HepG2 (cell line): ENCODE data around the gene LAMA5. TPM values are rescaled to one million over a fixed set of nuclear protein-coding genes. Genes with fewer than 3 reads are reported as not detected.

Experiments used
- DNMT1 ChIP-seq: sonication (generic); formaldehyde crosslinking; IDR thresholded peaks from 2 replicates; pipeline ENCODE4 v1.5.1; 2020; ENCODE audit warnings: mild to moderate bottlenecking, missing genetic modification reagents
- FOXJ3 ChIP-seq: sonication (generic); formaldehyde crosslinking; IDR thresholded peaks from 2 replicates; pipeline ENCODE4 v1.4.0; 2020; ENCODE audit warnings: missing genetic modification reagents, mild to moderate bottlenecking, borderline replicate concordance
- GMEB2 ChIP-seq: IDR thresholded peaks from 2 replicates; pipeline ENCODE4 v1.6.1; 2016; ENCODE audit warnings: missing biosample characterization, missing genetic modification reagents, low read depth
- HNF1A ChIP-seq, 2 experiments: sonication (generic) in 1 of 2; formaldehyde crosslinking in 1 of 2; IDR thresholded peaks; 2 replicates each; pipeline versions ENCODE4 v1.4.0 to v1.6.1; 2016 to 2020; ENCODE audit warnings: borderline replicate concordance in 1 of 2, low read depth in 1 of 2, mild to moderate bottlenecking in 1 of 2, missing genetic modification reagents in 1 of 2
- NAIF1 ChIP-seq: sonication (generic); formaldehyde crosslinking; IDR thresholded peaks from 2 replicates; pipeline ENCODE4 v1.5.0; 2020; ENCODE audit warnings: mild to moderate bottlenecking, missing genetic modification reagents, borderline replicate concordance
- NCOA1 ChIP-seq: sonication (generic); formaldehyde crosslinking; IDR thresholded peaks from 2 replicates; pipeline ENCODE4 v1.9.0; 2021; ENCODE audit warnings: missing genetic modification reagents
- NCOA5 ChIP-seq: sonication (generic); formaldehyde crosslinking; IDR thresholded peaks from 2 replicates; pipeline ENCODE4 v1.4.0; 2020; ENCODE audit warnings: missing genetic modification reagents
- RFXAP ChIP-seq: sonication (generic); formaldehyde crosslinking; IDR thresholded peaks from 2 replicates; pipeline ENCODE4 v1.4.0; 2020; ENCODE audit warnings: missing genetic modification reagents, borderline replicate concordance
- SOX6 ChIP-seq, 2 experiments: fragments of 450-650 bp in 1 of 2; sonication (generic) in 1 of 2; formaldehyde crosslinking in 1 of 2; IDR thresholded peaks; 2 replicates each; pipeline versions ENCODE4 v1.4.0 to v1.6.1; 2017 to 2020; ENCODE audit warnings: antibody characterized with exemption in 1 of 2, mild to moderate bottlenecking in 1 of 2, missing genetic modification reagents in 1 of 2
- SRSF9 ChIP-seq: fragments of 200-400 bp; formaldehyde crosslinking; IDR thresholded peaks from 2 replicates; pipeline ENCODE4 v1.6.1; 2018; ENCODE audit warnings: borderline replicate concordance, mild to moderate bottlenecking, low read depth, low read length; ENCODE audit not compliant: insufficient read depth, poor library complexity, severe bottlenecking
- TEAD2 ChIP-seq: sonication (generic); formaldehyde crosslinking; IDR thresholded peaks from 2 replicates; pipeline ENCODE4 v1.9.0; 2021; ENCODE audit warnings: missing genetic modification reagents
- TGIF2 ChIP-seq: IDR thresholded peaks from 2 replicates; pipeline ENCODE4 v1.6.1; 2016; ENCODE audit warnings: control low read depth, missing compliant biosample characterization
- YY1 ChIP-seq: IDR thresholded peaks from 2 replicates; pipeline ENCODE4 v1.6.1; 2011; ENCODE audit warnings: low read length, low read depth, moderate library complexity, mild to moderate bottlenecking; ENCODE audit not compliant: insufficient read depth, insufficient replicate concordance
- ZC3H4 ChIP-seq: sonication (generic); formaldehyde crosslinking; IDR thresholded peaks from 2 replicates; pipeline ENCODE4 v1.4.0; 2020; ENCODE audit warnings: missing genetic modification reagents, borderline replicate concordance
- ZNF598 ChIP-seq: sonication (generic); formaldehyde crosslinking; IDR thresholded peaks from 2 replicates; pipeline ENCODE4 v1.5.1; 2020; ENCODE audit warnings: mild to moderate bottlenecking, missing genetic modification reagents, borderline replicate concordance
- ZNF761 ChIP-seq: sonication (generic); formaldehyde crosslinking; conservative IDR thresholded peaks from 2 replicates; pipeline ENCODE4 v1.4.0; 2020; ENCODE audit warnings: mild to moderate bottlenecking, missing genetic modification reagents
- ZNF776 ChIP-seq: sonication (generic); formaldehyde crosslinking; IDR thresholded peaks from 2 replicates; pipeline ENCODE4 v1.4.0; 2020; ENCODE audit warnings: mild to moderate bottlenecking, missing genetic modification reagents
- ZSCAN31 ChIP-seq: sonication (generic); formaldehyde crosslinking; IDR thresholded peaks from 2 replicates; pipeline ENCODE4 v1.5.0; 2020; ENCODE audit warnings: low read depth, mild to moderate bottlenecking, missing genetic modification reagents
- polyA plus RNA-seq, 8 experiments: library from polyadenylated mRNA; depleted of rRNA in 3 of 8; stranded (reverse) in 7 of 8; unstranded in 1 of 8; fragments of >200 nt; fragmentation: Illumina TruSeq in 4 of 8; extraction: Trizol in 4 of 8; gene quantifications; 2 replicates each; pipeline versions ENCODE4 v1.2.1 to v1.2.3, GENCODE V29; 2011 to 2016; ENCODE audit warnings: low read depth in 4 of 8, missing spikeins in 1 of 8, mixed read lengths in 1 of 8; ENCODE audit not compliant: insufficient read depth in 1 of 8
- total RNA-seq, 5 experiments: library from RNA; depleted of rRNA; stranded (reverse); fragments of >200 nt; fragmentation: Illumina TruSeq; extraction: Trizol; gene quantifications; 2 replicates each; pipeline ENCODE4 v1.2.3, GENCODE V29; 2016; ENCODE audit warnings: low read depth in 1 of 5
- TF ChIP-seq, protein P1 (sequence below): sonication (generic); formaldehyde crosslinking; IDR thresholded peaks from 2 replicates; pipeline ENCODE4 v1.5.0; 2020; ENCODE audit warnings: missing genetic modification reagents
- TF ChIP-seq, protein P2 (sequence below): IDR thresholded peaks from 2 replicates; pipeline ENCODE4 v1.6.1; 2016; ENCODE audit warnings: mild to moderate bottlenecking
- TF ChIP-seq, protein P3 (sequence below): sonication (generic); formaldehyde crosslinking; IDR thresholded peaks from 2 replicates; pipeline ENCODE4 v1.8.1; 2023; ENCODE audit warnings: mild to moderate bottlenecking, missing genetic modification reagents, borderline replicate concordance

Gene LAMA5
- total and polyA plus RNA-seq, 2 of the 13 experiments (the other 11 are each of a cell fraction or from before 2014, with no cell fraction given) = 21.0 to 44.7 TPM

GRCh38 chr20:62367136-62367632 is at the start of gene LAMA5 (continued):
- TF ChIP-seq, protein P1, sequence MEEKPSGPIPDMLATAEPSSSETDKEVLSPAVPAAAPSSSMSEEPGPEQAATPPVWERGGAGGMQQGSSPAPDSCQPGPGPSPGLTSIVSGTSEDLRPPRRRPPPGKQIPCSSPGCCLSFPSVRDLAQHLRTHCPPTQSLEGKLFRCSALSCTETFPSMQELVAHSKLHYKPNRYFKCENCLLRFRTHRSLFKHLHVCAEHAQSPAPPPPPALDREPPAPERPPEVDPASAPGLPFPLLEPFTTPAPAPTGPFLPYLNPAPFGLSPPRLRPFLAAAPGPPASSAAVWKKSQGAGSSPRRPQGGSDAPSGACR (CRISPR knock-in tag) = no peak
- no peak for TF ChIP-seq DNMT1 (CRISPR knock-in tag)
- TF ChIP-seq ZNF598 (CRISPR knock-in tag) = no peak
- no peak for TF ChIP-seq GMEB2 (CRISPR knock-in tag)
- no peak; the same call in 1 of the 2 replicates for TF ChIP-seq ZSCAN31 (CRISPR knock-in tag)
- no peak for TF ChIP-seq NCOA5
- TF ChIP-seq FOXJ3 (CRISPR knock-in tag) = no peak
- TF ChIP-seq HNF1A (IDR thresholded peaks at IDR 0.05; ENCODE audit: low read depth) = no peak
- TF ChIP-seq HNF1A (CRISPR knock-in tag; IDR thresholded peaks at IDR 0.05; ENCODE audit: borderline replicate concordance) = no peak
- no peak for TF ChIP-seq TEAD2
- TF ChIP-seq TGIF2 (CRISPR knock-in tag) = no peak
- no peak; the same call in 1 of the 2 replicates for TF ChIP-seq ZNF776
- TF ChIP-seq ZC3H4 = no peak
- peak; percentile 52; the same call in 1 of the 2 replicates for TF ChIP-seq RFXAP (CRISPR knock-in tag)
- TF ChIP-seq NAIF1 (CRISPR knock-in tag) = peak; percentile 19; the same call in 1 of the 2 replicates
- no peak for TF ChIP-seq SRSF9
- TF ChIP-seq, protein P2, sequence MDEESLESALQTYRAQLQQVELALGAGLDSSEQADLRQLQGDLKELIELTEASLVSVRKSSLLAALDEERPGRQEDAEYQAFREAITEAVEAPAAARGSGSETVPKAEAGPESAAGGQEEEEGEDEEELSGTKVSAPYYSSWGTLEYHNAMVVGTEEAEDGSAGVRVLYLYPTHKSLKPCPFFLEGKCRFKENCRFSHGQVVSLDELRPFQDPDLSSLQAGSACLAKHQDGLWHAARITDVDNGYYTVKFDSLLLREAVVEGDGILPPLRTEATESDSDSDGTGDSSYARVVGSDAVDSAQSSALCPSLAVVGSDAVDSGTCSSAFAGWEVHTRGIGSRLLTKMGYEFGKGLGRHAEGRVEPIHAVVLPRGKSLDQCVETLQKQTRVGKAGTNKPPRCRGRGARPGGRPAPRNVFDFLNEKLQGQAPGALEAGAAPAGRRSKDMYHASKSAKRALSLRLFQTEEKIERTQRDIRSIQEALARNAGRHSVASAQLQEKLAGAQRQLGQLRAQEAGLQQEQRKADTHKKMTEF = no peak; the same call in 1 of the 2 replicates
- TF ChIP-seq, protein P3, sequence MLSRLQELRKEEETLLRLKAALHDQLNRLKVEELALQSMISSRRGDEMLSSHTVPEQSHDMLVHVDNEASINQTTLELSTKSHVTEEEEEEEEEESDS (CRISPR knock-in tag) = no peak
- TF ChIP-seq ZNF761 (CRISPR knock-in tag) = 0 out of 2 replicates have a peak, but pooled peaks have one; percentile 44
- no peak for TF ChIP-seq SOX6 (IDR thresholded peaks at IDR 0.05)
- peak; percentile 38; the same call in 1 of the 2 replicates for TF ChIP-seq SOX6 (CRISPR knock-in tag; IDR thresholded peaks at IDR 0.05)
- TF ChIP-seq NCOA1 = no peak; the same call in 1 of the 2 replicates
- peak; percentile 79 for TF ChIP-seq YY1
